Right lobe of liver (tissue), 4 donors: ENCODE results near the gene SLC7A5.

Experiments used
- CTCF ChIP-seq, 4 donors: fragments of 200-600 bp in 3 of 4; fragments of 450-650 bp in 1 of 4; IDR thresholded peaks; one replicate each; pipeline versions ENCODE4 v1.5.1 to v1.8.0; 2016 to 2022; ENCODE audit warnings: antibody characterized with exemption in 4 of 4, mild to moderate bottlenecking in 2 of 4
- POLR2A ChIP-seq: fragments of 450-650 bp; IDR thresholded peaks from one replicate; pipeline ENCODE4 v1.6.1; 2017; ENCODE audit warnings: antibody characterized with exemption, mild to moderate bottlenecking
- donor health status: DM: no; HTN: no; CAD: no.
- donor health status: DM: no; HTN: no; CAD: no.
- donor health status: DM: no; HTN: yes; CAD: no.

GRCh38 chr16:87881324-87882200 is 12.3 kb upstream of the SLC7A5 start:
- no peak for TF ChIP-seq CTCF (IDR thresholded peaks at IDR 0.05)
- TF ChIP-seq POLR2A = no peak
